Measurements from ENCODE around the gene NOS1. TPM values are rescaled to one million over a fixed set of nuclear protein-coding genes. Genes with fewer than 3 reads are reported as not detected.

NOS1 gene
- total RNA-seq, 1 experiment from 2014 or later: 0.35 TPM

GRCh38 chr12:117330441-117331113, 30.8 kb downstream of the NOS1 start:
- Histone ChIP-seq H3K27me3 (ENCODE audit: control insufficient read depth, insufficient read depth, low read length) (no peaks in the 10 kb centered on the region), H3K36me3 (replicated peaks; ENCODE audit: control insufficient read depth, insufficient read depth, low read length) (no peaks in the 10 kb centered on the region), H3K4me3 (ENCODE audit: insufficient read depth, low read depth, low read length) (no peak overlapping the region)
- DNase-seq: peak; percentile 60

- no peaks in the 10 kb centered on the region for H3K27me3 ChIP-seq (ENCODE audit: control insufficient read depth, insufficient read depth, low read length)
- DNase-seq: no peak
- no peak overlapping the region for H3K4me3 ChIP-seq (ENCODE audit: insufficient read depth, low read depth, low read length)
- no peaks in the 10 kb centered on the region for H3K36me3 ChIP-seq (replicated peaks; ENCODE audit: control insufficient read depth, insufficient read depth, low read length)
Observed at GRCh38 chr12:117329756-117330155, 31.7 kb downstream of the NOS1 start.

- DNase-seq: no peak
- no peak overlapping the region for H3K4me3 ChIP-seq (ENCODE audit: insufficient read depth, low read depth, low read length)
- H3K27me3 ChIP-seq (ENCODE audit: control insufficient read depth, insufficient read depth, low read length): no peaks in the 10 kb centered on the region
- no peaks in the 10 kb centered on the region for H3K36me3 ChIP-seq (replicated peaks; ENCODE audit: control insufficient read depth, insufficient read depth, low read length)
Observed at GRCh38 chr12:117328556-117329100, 32.8 kb downstream of the NOS1 start.

- Histone ChIP-seq H3K27me3 (ENCODE audit: control insufficient read depth, insufficient read depth, low read length) (no peaks in the 10 kb centered on the region; the same call in 1 of the 2 replicates), H3K4me3 (ENCODE audit: insufficient read depth, low read depth, low read length) (no peak overlapping the region), H3K36me3 (replicated peaks; ENCODE audit: control insufficient read depth, insufficient read depth, low read length) (no peaks in the 10 kb centered on the region)
- DNase-seq: no peak
Observed at GRCh38 chr12:117322428-117322827, 39.0 kb downstream of the NOS1 start.

GRCh38 chr12:117321572-117321971, 39.9 kb downstream of the NOS1 start:
- H3K36me3 ChIP-seq (replicated peaks; ENCODE audit: control insufficient read depth, insufficient read depth, low read length): no peaks in the 10 kb centered on the region
- no peaks in the 10 kb centered on the region; the same call in 1 of the 2 replicates for H3K27me3 ChIP-seq (ENCODE audit: control insufficient read depth, insufficient read depth, low read length)
- H3K4me3 ChIP-seq (ENCODE audit: insufficient read depth, low read depth, low read length): no peak overlapping the region
- DNase-seq: no peak

GRCh38 chr12:117318591-117318990, 42.8 kb downstream of the NOS1 start:
- no peaks in the 10 kb centered on the region; the same call in 1 of the 2 replicates for H3K27me3 ChIP-seq (ENCODE audit: control insufficient read depth, insufficient read depth, low read length)
- H3K36me3 ChIP-seq (replicated peaks; ENCODE audit: control insufficient read depth, insufficient read depth, low read length): no peaks in the 10 kb centered on the region
- DNase-seq: no peak
- H3K4me3 ChIP-seq (ENCODE audit: insufficient read depth, low read depth, low read length): no peak overlapping the region

GRCh38 chr12:117316336-117316735, 45.1 kb downstream of the NOS1 start:
- Histone ChIP-seq H3K4me3 (ENCODE audit: insufficient read depth, low read depth, low read length) (no peak overlapping the region), H3K27me3 (ENCODE audit: control insufficient read depth, insufficient read depth, low read length) (no peaks in the 10 kb centered on the region)
- no peak for DNase-seq

GRCh38 chr12:117313926-117314325, 47.5 kb downstream of the NOS1 start:
- Histone ChIP-seq H3K4me3 (ENCODE audit: insufficient read depth, low read depth, low read length) (no peak overlapping the region), H3K36me3 (replicated peaks; ENCODE audit: control insufficient read depth, insufficient read depth, low read length) (no peaks in the 10 kb centered on the region), H3K27me3 (ENCODE audit: control insufficient read depth, insufficient read depth, low read length) (no peaks in the 10 kb centered on the region)
- no peak for DNase-seq

More at GRCh38 chr12:117316336-117316735, 45.1 kb downstream of the NOS1 start:
- no peaks in the 10 kb centered on the region for H3K36me3 ChIP-seq (replicated peaks; ENCODE audit: control insufficient read depth, insufficient read depth, low read length)

- no peak for DNase-seq
- Histone ChIP-seq H3K4me3 (ENCODE audit: insufficient read depth, low read depth, low read length) (no peak overlapping the region), H3K36me3 (replicated peaks; ENCODE audit: control insufficient read depth, insufficient read depth, low read length) (no peaks in the 10 kb centered on the region), H3K27me3 (ENCODE audit: control insufficient read depth, insufficient read depth, low read length) (no peaks in the 10 kb centered on the region)
Observed at GRCh38 chr12:117312770-117313169, 48.7 kb downstream of the NOS1 start.

- H3K4me3 ChIP-seq (ENCODE audit: insufficient read depth, low read depth, low read length): no peak overlapping the region
- H3K36me3 ChIP-seq (replicated peaks; ENCODE audit: control insufficient read depth, insufficient read depth, low read length): no peaks in the 10 kb centered on the region
- no peak for DNase-seq
- no peaks in the 10 kb centered on the region for H3K27me3 ChIP-seq (ENCODE audit: control insufficient read depth, insufficient read depth, low read length)
Observed at GRCh38 chr12:117309276-117309925, 52.0 kb downstream of the NOS1 start.

- Histone ChIP-seq H3K27me3 (ENCODE audit: control insufficient read depth, insufficient read depth, low read length) (no peaks in the 10 kb centered on the region), H3K4me3 (ENCODE audit: insufficient read depth, low read depth, low read length) (no peak overlapping the region), H3K36me3 (replicated peaks; ENCODE audit: control insufficient read depth, insufficient read depth, low read length) (no peaks in the 10 kb centered on the region)
- no peak for DNase-seq
Observed at GRCh38 chr12:117300174-117300573, 61.3 kb downstream of the NOS1 start.

- no peaks in the 10 kb centered on the region for H3K27me3 ChIP-seq (ENCODE audit: control insufficient read depth, insufficient read depth, low read length)
- DNase-seq: no peak
- no peaks in the 10 kb centered on the region for H3K36me3 ChIP-seq (replicated peaks; ENCODE audit: control insufficient read depth, insufficient read depth, low read length)
- H3K4me3 ChIP-seq (ENCODE audit: insufficient read depth, low read depth, low read length): no peak overlapping the region
Observed at GRCh38 chr12:117298648-117299225, 62.7 kb downstream of the NOS1 start.

GRCh38 chr12:117298191-117298590, 63.2 kb downstream of the NOS1 start:
- no peak overlapping the region for H3K4me3 ChIP-seq (ENCODE audit: insufficient read depth, low read depth, low read length)
- no peaks in the 10 kb centered on the region for H3K27me3 ChIP-seq (ENCODE audit: control insufficient read depth, insufficient read depth, low read length)
- DNase-seq: no peak
- H3K36me3 ChIP-seq (replicated peaks; ENCODE audit: control insufficient read depth, insufficient read depth, low read length): no peaks in the 10 kb centered on the region

- Histone ChIP-seq H3K4me3 (ENCODE audit: insufficient read depth, low read depth, low read length) (no peak overlapping the region), H3K36me3 (replicated peaks; ENCODE audit: control insufficient read depth, insufficient read depth, low read length) (no peaks in the 10 kb centered on the region), H3K27me3 (ENCODE audit: control insufficient read depth, insufficient read depth, low read length) (no peaks in the 10 kb centered on the region)
- DNase-seq: peak; percentile 68
Observed at GRCh38 chr12:117294189-117294603, 67.2 kb downstream of the NOS1 start.

GRCh38 chr12:117293510-117293909, 67.9 kb downstream of the NOS1 start:
- Histone ChIP-seq H3K4me3 (ENCODE audit: insufficient read depth, low read depth, low read length) (no peak overlapping the region), H3K36me3 (replicated peaks; ENCODE audit: control insufficient read depth, insufficient read depth, low read length) (no peaks in the 10 kb centered on the region), H3K27me3 (ENCODE audit: control insufficient read depth, insufficient read depth, low read length) (no peaks in the 10 kb centered on the region)
- no peak for DNase-seq
